Stimulated activated CD4-positive, alpha-beta T cell treated with anti-CD3 and anti-CD28 coated beads, TNF-alpha, amount 100 ng/mL, for 4 hours (primary cell): Measurements from ENCODE around the gene AQP6.

Experiments used
- DNase-seq, 3 experiments: peaks; one replicate each; pipeline ENCODE4 v3.0.0-alpha.2; 2020; ENCODE audit warnings: low read depth in 3 of 3

Gene AQP6

DNA sequence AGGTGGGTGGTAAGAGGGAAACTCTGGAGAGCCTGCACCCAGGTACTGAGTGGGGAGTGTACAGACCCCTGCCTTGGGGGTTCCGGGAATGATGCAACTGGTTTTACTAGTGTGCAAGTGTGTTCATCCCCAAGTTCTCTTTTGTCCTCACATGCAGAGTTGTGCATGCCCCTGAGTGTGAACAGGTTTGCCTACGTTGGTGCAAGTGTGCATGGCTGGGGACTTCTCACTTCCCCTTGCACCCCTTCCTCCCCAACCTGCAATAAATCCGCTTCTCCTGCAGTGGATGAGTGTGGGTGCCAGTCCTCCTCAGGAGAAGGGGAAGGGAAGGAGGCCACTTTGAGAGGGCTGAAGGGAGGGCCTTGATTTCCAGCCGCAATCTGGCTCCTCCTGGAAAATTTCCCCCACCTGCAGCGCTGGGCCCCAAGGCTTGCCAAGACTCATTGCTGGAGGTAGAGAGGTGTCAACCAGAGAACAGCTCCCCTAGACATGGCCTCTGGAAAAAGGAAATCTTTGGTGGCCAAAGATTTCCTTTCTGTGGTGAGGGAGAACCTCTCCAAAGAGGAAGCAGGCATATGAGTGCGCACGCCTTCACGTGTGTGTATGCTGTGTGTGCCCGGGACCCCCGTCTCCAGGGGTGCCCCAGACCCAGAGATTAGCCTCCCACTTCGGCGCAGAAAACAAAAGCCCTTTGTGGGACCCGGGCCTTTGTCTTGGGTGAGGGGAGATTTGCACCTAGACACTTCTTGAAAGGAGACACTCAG is 16.7 kb upstream of the AQP6 start:
- DNase-seq: no peak

DNA sequence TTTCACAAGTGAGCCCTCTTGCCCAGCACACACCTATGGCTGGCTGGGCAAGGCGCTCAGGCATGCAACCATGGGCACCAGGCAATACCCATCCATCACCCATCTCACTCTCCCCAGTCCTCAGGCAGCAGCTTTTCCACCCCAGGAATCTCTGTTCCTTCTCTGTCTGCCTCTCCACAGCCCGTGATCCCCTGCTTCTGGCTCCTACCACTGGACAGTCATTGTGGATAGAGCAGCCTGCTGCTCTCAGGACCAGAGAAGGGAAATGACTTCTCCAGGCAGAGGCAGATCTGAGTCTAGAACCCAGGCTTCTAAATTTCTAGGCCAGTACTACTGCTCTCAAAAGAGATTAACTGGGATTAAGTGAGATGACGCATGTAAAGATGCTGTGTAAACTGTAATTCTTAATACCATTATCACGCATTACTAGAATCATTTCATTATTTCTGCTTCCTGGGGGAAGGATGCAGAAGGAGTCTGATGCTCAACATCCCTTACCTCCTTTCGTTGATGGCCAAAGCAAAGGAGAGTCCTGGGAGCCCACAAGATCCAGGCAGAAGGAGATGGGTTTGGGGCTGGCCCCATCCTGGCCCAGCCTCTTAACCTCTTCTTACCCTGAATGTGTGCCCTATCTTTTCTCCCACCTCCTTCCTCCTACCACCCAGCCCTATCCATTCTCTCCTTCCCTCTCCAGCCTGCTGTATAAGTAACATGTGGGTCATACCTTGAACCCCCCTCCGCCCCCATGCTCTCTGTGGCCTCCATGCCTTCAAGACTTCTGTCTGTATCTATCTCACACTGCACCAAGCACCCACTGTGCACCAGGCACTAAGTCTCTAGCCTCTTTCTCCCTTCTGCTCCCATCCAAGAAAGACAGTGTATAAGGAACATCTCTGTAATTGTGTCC is 15.8 kb upstream of the AQP6 start:
- no peak for DNase-seq

DNA sequence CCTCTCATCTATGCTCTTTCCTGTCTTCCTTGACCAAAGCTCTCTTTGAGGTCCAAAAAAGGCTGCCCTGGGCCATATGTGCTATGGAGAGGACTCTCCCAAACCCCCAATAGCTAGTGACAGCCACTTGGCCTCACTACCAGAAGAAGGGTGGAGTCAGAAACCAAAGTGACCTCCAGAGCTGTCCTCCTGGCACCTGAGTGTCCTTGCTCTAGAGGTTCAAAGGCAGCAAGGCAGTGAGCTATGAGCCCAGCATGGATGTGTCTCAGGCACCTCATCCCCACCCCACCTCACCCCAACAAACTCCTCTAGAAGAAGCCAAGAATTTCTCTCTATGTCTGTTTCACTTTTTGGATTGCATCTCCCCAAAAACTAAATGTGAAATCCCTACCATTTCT is 15.2 kb upstream of the AQP6 start:
- DNase-seq: no peak

DNA sequence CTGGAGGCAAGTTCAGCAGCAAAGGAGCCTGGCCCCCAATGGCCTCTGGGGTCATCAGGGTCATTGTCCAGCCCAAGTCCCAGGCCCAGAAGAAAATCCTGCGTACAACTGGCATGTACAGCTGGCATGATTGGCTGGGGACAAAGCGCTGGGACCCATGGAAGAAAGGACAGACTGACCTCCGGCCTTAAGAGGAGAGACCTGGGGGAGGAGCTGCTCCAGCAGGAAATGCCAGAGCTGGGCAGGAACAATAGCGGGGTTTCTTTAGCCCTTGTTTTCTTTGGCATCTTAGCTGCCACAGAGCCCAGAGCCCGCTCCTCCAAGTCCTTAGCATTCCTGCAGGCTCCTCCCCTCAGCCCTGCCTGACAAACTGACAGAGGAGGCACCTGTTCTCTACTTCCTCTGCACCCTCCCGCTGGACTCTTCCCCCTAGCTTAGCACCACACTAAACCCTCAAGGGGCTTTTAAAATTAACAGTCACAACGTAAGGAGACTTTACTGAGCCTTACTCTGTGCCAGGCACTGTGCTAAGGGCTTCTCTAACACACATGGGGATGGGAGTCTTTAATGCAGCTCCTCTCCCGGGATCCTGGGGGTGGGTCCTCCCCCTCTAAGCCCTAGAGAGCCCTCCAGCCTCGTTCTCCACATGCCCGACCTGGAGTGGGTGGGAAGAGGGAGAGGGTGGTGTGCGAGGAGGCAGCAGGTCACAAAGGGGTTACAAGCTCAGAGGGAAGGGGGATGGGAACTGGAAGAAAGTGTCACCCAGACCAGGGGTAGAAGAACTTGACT is 12.9 kb upstream of the AQP6 start:
- DNase-seq: no peak

DNA sequence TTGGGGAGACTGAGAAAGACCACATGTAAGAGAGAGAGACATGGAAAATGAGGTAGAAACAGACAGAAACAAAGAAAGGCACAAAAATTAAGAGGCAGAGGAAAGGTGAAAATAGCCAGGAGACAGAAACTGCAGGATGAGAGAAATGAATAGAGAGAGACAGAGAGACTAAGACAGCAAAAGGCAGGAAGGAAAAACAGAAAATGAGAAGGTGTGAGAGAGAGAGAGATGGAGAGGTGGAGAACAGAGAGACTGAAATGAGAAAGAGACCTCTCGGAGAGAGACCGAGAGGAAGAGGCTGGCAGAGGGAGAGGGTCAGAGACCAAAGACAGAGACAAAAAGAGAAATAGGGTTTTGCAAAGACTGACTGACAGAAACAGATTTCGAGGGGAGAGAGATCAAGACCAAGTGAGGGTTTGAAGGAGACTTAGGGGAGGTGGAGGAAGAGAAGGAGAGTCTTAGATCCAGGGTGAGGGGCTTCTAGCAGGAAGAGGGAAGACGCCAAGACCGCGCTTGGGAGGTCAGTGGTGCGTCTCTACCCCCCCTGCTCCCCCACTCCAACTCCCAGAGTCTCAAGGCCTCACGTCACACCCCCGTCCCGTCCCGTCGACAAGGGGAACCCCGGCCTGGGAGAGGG is 12.2 kb upstream of the AQP6 start:
- DNase-seq: no peak

GRCh38 chr12:49961111-49961922 is 11.4 kb upstream of the AQP6 start, which contains the start of gene AQP5:
TSS of gene AQP5 (plus strand) at chr12:49961872. CDS start at chr12:49962018, 146 bp downstream.
- no peak for DNase-seq

DNA sequence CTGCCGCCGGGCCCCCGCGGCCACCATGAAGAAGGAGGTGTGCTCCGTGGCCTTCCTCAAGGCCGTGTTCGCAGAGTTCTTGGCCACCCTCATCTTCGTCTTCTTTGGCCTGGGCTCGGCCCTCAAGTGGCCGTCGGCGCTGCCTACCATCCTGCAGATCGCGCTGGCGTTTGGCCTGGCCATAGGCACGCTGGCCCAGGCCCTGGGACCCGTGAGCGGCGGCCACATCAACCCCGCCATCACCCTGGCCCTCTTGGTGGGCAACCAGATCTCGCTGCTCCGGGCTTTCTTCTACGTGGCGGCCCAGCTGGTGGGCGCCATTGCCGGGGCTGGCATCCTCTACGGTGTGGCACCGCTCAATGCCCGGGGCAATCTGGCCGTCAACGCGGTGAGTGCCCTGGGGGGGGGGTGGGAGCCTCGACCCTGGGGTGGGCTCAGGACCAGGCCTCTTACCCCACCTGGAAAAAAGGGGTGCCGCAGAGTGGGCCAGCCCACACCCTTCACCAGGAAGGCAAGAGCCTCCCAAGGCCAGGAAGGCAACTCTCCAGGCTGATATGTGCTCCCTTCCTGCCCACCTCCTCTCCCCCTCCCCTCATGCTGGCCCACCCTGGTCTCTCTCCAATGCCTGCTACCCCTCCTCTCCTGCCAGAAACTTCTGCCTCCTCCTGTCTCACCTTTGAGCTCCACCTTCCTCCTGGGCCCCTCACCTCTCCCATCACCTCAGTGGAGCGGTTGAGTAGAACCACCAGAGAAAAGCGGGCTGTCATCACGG is 10.6 kb upstream of the AQP6 start:
- DNase-seq: no peak

GRCh38 chr12:49962861-49963765 is 9.6 kb upstream of the AQP6 start:
- DNase-seq: no peak

DNA sequence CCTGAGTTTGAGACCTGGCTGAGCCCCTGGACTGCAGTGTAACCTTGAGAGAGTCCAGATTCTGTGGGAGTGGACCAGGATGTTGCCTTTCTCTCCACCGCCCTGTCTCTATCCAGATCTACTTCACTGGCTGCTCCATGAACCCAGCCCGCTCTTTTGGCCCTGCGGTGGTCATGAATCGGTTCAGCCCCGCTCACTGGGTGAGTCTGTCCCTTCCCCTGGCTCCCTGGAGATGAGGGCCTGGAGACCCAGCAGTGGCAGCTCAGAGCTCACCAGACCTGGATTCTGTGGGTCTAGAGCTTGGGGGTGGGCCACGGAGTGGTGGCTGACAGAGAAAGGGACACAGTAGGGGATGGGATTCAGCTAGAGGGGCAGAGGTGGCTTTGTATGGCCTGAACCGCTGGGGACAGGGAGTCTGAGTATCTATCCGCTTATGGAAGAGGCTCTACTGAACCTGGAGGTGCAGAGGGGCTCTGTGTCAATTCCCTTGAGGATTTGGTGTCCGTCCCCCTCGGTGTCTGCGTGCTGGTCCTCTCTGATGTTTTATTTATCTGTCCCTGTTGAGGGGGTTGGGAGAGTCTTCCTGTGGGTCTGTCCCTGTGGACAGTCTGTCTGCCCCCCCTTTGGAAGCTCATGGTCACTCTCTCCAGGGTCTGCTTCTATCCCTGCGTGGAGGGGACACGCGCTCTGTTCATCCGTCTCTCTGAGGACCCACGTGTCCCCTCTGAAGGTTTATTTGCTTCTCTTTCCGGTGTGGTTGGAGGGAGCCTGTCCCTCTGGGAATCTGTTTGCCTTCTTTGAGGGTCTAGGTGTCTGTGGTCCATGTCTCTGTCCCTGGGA is 8.6 kb upstream of the AQP6 start:
- no peak for DNase-seq

GRCh38 chr12:49964849-49965624 is 7.7 kb upstream of the AQP6 start:
- DNase-seq: no peak

DNA sequence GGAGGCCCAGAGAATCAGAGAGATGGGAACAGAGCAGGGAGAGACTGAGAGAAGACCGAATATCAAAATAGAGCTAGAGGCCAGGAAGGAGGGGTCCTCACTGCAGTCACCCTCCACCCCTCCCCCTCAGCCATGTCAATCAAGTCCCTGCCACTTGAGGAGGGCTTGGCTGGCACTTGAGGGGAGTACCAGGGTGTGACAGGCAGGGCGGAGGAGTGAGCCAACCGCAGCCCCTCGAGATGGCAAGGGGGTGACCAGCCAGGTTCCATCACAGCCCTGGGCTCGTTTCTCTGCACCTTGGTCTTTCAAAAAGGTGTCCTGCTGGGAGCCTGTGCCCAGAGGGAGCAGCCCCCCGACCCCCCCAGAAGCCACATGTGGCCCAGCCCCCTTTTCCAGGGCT is 6.9 kb upstream of the AQP6 start:
- no peak for DNase-seq

- DNase-seq: no peak
These were observed 6.2 kb upstream of the AQP6 start for GRCh38 chr12:49966511-49967041.

DNA sequence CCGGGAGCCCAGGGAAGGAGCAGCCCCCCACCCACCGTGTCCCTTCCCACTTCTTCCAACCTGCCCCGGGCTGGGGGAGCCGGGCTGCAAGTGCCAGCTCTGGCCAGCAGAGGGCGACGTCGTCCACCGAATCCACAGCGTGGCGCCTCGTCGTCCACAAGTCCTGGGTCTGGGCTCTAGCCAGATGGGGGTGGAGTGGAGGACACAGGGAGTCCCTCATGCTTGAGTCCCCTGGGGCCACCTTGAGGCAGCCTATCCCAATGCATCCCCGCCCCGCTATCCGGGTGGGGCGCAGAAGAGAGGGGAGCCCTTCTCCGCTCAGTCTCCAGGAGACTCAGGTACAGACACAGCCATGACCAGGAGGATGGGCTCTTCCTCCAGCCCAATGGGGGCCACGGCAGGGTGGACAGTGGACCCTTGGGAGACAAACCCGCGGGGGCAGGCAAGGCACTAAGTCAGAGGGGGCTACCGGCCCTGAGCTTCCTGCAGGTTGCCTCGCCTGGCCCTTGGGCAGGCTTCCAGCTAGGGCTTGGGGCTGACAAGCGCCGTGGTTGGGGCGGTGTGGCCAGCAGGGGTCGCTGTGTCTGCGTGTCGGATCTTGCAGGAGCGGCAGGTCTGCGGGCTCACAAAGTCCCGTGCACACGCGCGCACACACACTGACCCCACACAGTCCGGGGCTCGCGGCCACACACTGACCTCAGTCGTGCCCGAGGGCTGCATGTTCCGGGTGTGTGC is 5.5 kb upstream of the AQP6 start:
- DNase-seq: peak; percentile 80 to 97 (median 86)

DNA sequence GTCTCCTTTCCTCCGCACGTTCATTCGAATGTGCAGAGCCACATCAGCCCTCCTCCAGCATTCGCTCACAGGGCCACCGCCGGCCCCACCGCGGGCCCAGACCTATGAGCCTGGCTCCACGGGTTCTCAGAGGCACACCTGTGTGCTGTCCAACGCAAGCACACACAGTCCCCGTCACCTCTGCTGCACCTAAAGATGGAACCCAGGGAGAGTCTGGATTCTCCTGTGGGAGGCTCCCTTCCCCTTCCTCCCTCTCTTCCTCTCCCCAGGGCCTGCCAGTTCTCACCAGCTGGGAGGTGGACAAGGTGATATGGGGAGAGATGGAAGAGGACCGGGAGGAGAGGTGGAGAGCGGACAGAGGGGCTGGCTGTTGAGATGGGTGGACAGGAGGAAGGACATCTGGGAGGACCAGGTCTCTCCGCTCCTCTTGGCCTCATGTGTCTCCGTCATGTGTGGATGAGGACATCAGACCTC is 4.9 kb upstream of the AQP6 start:
- no peak for DNase-seq

- DNase-seq: no peak
These were observed 4.3 kb upstream of the AQP6 start for GRCh38 chr12:49968471-49968870.

DNA sequence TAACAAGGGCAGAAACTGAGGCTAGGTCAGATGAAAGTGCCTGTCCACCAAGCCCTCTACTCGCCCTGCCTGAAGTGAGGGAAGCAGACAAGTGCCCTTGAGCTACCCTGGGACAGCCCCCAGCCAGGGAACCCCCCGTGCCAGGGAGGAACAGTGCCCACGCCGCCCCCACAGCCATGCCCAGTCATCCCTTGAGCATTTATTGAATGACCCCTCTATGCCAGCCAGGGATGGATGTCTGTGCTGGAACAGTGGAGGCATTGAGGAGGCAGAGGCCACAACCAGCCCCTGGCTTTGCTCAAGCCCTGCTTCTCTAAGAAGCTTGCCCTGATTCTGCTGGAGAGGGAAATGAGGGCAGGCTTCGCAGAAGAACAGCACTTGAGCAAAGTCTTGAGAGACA is 3.7 kb upstream of the AQP6 start:
- DNase-seq: no peak
